Esophagus squamous epithelium (tissue), 5 donors: Measurements from ENCODE around the gene SLCO2B1. TPM values are rescaled to one million over a fixed set of nuclear protein-coding genes. Genes with fewer than 3 reads are reported as not detected.

Experiments
- DNase-seq: peaks from one replicate; lab custom pipeline; 2025; lab: John Stamatoyannopoulos, UW
- H3K27ac ChIP-seq, 4 donors: fragments of 200-600 bp; sonication (generic); one replicate each; pipeline ENCODE4 v1.5.1; 2016 to 2019; ENCODE audit warnings: mild to moderate bottlenecking in 1 of 4
- H3K27me3 ChIP-seq, 4 donors: fragments of 200-600 bp; sonication (generic); 1 replicate in 3 of 4; 2 replicates in 1 of 4; pipeline versions ENCODE4 v1.5.1 to v1.6.0; 2017 to 2021; ENCODE audit warnings: antibody characterized with exemption in 1 of 4
- H3K36me3 ChIP-seq, 3 donors: fragments of 200-600 bp; sonication (generic); one replicate each; pipeline ENCODE4 v1.5.1; 2016 to 2019
- H3K4me1 ChIP-seq, 3 donors: fragments of 200-600 bp; sonication (generic); one replicate each; pipeline ENCODE4 v1.5.1; 2017 to 2019
- H3K4me3 ChIP-seq, 4 donors: fragments of 200-600 bp; sonication (generic); 1 replicate in 3 of 4; 2 replicates in 1 of 4; pipeline ENCODE4 v1.5.1; 2016 to 2019; ENCODE audit warnings: mild to moderate bottlenecking in 2 of 4, moderate library complexity in 1 of 4
- H3K9me3 ChIP-seq, 3 donors: fragments of 200-600 bp; sonication (generic); one replicate each; pipeline ENCODE4 v1.5.1; 2016 to 2019
- CTCF ChIP-seq, 6 experiments: fragments of 450-650 bp in 4 of 6; fragments of 200-600 bp in 2 of 6; sonication (generic) in 2 of 6; IDR thresholded peaks; one replicate each; pipeline ENCODE4 v1.5.1; 2016 to 2019; ENCODE audit warnings: antibody characterized with exemption in 6 of 6, mild to moderate bottlenecking in 4 of 6, moderate library complexity in 4 of 6
- POLR2A ChIP-seq, 4 donors: fragments of 450-650 bp; IDR thresholded peaks; one replicate each; pipeline ENCODE4 v1.6.1; 2017; ENCODE audit warnings: antibody characterized with exemption in 4 of 4, mild to moderate bottlenecking in 4 of 4, moderate library complexity in 3 of 4
- WGBS, 2 donors: methylation state at CpG; one replicate each; pipeline ENCODE4 v1.1.5; 2018; 5-methylcytosine and 5-hydroxymethylcytosine counted together
- intact Hi-C: fragments of 100-400 bp; cut with DNase I; formaldehyde crosslinking; loops from one replicate; pipeline ENCODE4 v1.15.0; 2022
- total RNA-seq, 4 donors: library from RNA; depleted of rRNA; stranded (reverse); fragments of >200 nt; gene quantifications; one replicate each; pipeline ENCODE4 v1.1.0, GENCODE V29; 2016
- donor health status: DM: yes; HTN: yes; CAD: no.

Gene SLCO2B1
- total RNA-seq, 4 donors from 2014 or later = 3.6 to 35.7 (median 16.1) TPM

- Histone ChIP-seq H3K4me3 (no peak overlapping the region), H3K9me3 (no peaks in the 10 kb centered on the region), H3K27me3 (no peaks in the 10 kb centered on the region), H3K36me3 (no peaks in the 10 kb centered on the region), H3K4me1 (peaks cover 0 to 51% (median 2%) of the 10 kb centered on the region in 3 donors), H3K27ac (no peak overlapping the region)
- no peak for DNase-seq
- TF ChIP-seq POLR2A (IDR thresholded peaks at IDR 0.05) (no peak), CTCF (IDR thresholded peaks at IDR 0.05) (no peak)
- intact Hi-C loops = no loop called here
Measured at GRCh38 chr11:75158241-75158640, 7.3 kb downstream of the SLCO2B1 start.

GRCh38 chr11:75158696-75159150 lies 7.8 kb downstream of the SLCO2B1 start:
- H3K27ac ChIP-seq = no peak overlapping the region
- intact Hi-C loops = no loop called here

GRCh38 chr11:75159151-75159953 lies 8.4 kb downstream of the SLCO2B1 start:
- 90 to 93% methylated on average over 3 to 7 of the region's 17 CpGs for WGBS, 2 donors
- no peak overlapping the region for H3K4me3 ChIP-seq
- intact Hi-C loops = no loop called here

More at GRCh38 chr11:75158696-75159150, 7.8 kb downstream of the SLCO2B1 start:
- DNase-seq = no peak
- Histone ChIP-seq H3K36me3 (no peaks in the 10 kb centered on the region), H3K27me3 (no peaks in the 10 kb centered on the region), H3K4me1 (peaks cover 0 to 49% (median 2%) of the 10 kb centered on the region in 3 donors), H3K9me3 (no peaks in the 10 kb centered on the region), H3K4me3 (no peak overlapping the region)
- 100% methylated on average over 1 of the region's 4 CpGs; no CpG with 5 or more reads in 1 of the 2 donors for WGBS, 2 donors
- TF ChIP-seq CTCF (IDR thresholded peaks at IDR 0.05) (no peak), POLR2A (IDR thresholded peaks at IDR 0.05) (no peak)

GRCh38 chr11:75160220-75160757 lies 9.4 kb downstream of the SLCO2B1 start:
- no peak overlapping the region for H3K4me3 ChIP-seq

More at GRCh38 chr11:75159151-75159953, 8.4 kb downstream of the SLCO2B1 start:
- no peak for DNase-seq
- Histone ChIP-seq H3K9me3 (no peaks in the 10 kb centered on the region), H3K27me3 (no peaks in the 10 kb centered on the region), H3K27ac (peak overlapping the region in 3 of 4 donors; percentile 24 to 73 (median 65)), H3K36me3 (no peaks in the 10 kb centered on the region), H3K4me1 (peaks cover 0 to 55% (median 2%) of the 10 kb centered on the region in 3 donors)
- TF ChIP-seq POLR2A (IDR thresholded peaks at IDR 0.05) (no peak), CTCF (IDR thresholded peaks at IDR 0.05) (no peak)

More at GRCh38 chr11:75160220-75160757, 9.4 kb downstream of the SLCO2B1 start:
- DNase-seq = no peak
- WGBS, 2 donors = 68% methylated on average over 6 of the region's 6 CpGs
- intact Hi-C loops = no loop called here
- peak overlapping the region in 3 of 4 donors; percentile 24 to 73 (median 65) for H3K27ac ChIP-seq
- peaks cover 0 to 48% (median 0%) of the 10 kb centered on the region in 3 donors for H3K4me1 ChIP-seq
- TF ChIP-seq POLR2A (IDR thresholded peaks at IDR 0.05) (no peak), CTCF (IDR thresholded peaks at IDR 0.05) (no peak)
- H3K9me3 ChIP-seq = no peaks in the 10 kb centered on the region
- H3K27me3 ChIP-seq = no peaks in the 10 kb centered on the region
- H3K36me3 ChIP-seq = no peaks in the 10 kb centered on the region
